ENCODE results near the gene ZCCHC4.

DNA sequence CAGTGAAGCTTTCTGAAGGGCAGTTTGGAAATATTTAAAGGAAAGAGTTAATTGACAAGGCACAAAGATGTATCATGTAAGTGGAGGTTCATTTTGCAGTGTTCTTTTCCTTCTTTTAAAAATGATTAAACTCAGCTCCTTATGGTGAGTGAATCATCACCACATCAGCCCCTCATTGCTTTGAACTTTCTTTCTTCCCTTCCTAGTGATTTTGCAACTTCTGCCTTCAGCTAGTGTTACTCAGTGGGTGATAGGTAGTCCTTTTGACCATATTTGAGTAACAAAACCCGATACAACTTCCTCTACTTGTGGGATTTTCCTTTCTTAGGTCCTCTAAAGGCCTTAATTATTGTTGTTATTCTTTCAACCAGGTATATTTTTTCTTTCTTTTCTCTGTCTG is 8.2 kb downstream of the ZCCHC4 start:
- TF ChIP-seq, protein P1, sequence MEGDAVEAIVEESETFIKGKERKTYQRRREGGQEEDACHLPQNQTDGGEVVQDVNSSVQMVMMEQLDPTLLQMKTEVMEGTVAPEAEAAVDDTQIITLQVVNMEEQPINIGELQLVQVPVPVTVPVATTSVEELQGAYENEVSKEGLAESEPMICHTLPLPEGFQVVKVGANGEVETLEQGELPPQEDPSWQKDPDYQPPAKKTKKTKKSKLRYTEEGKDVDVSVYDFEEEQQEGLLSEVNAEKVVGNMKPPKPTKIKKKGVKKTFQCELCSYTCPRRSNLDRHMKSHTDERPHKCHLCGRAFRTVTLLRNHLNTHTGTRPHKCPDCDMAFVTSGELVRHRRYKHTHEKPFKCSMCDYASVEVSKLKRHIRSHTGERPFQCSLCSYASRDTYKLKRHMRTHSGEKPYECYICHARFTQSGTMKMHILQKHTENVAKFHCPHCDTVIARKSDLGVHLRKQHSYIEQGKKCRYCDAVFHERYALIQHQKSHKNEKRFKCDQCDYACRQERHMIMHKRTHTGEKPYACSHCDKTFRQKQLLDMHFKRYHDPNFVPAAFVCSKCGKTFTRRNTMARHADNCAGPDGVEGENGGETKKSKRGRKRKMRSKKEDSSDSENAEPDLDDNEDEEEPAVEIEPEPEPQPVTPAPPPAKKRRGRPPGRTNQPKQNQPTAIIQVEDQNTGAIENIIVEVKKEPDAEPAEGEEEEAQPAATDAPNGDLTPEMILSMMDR (IDR thresholded peaks at IDR 0.05 in 4 of 5, conservative IDR thresholded peaks at IDR 0.05 in 1 of 5) = no peak
- no peak for TF ChIP-seq POLR2A (IDR thresholded peaks at IDR 0.05)

Data from gastrocnemius medialis (tissue), 4 donors.